Neutrophil (primary cell): ENCODE data around the gene KRTAP4-1.
"Not testable (repeated sequence)": the region's sequence is repeated elsewhere in the genome, so short reads cannot be mapped to it uniquely, and the experiment has no call there.

Source experiments
- H3K27ac ChIP-seq: fragments of 200-600 bp; sonication (generic); 2 replicates; pipeline ENCODE4 v1.5.1; 2016; ENCODE audit warnings: mild to moderate bottlenecking, moderate library complexity
- H3K27me3 ChIP-seq: fragments of 200-600 bp; sonication (generic); 2 replicates; pipeline ENCODE4 v1.6.0; 2016; ENCODE audit warnings: mild to moderate bottlenecking
- H3K36me3 ChIP-seq: fragments of 200-600 bp; sonication (generic); 2 replicates; pipeline ENCODE4 v1.5.1; 2017
- H3K4me1 ChIP-seq, 2 experiments: fragments of 200-600 bp in 1 of 2; sonication (generic) in 1 of 2; 1 replicate in 1 of 2; 2 replicates in 1 of 2; pipeline versions ENCODE4 v1.5.1 to v1.6.1; 2013 to 2016; ENCODE audit warnings: low read depth in 1 of 2, low read length in 1 of 2, mild to moderate bottlenecking in 1 of 2, moderate library complexity in 1 of 2; ENCODE audit not compliant: control insufficient read depth in 1 of 2, insufficient read depth in 1 of 2
- H3K4me3 ChIP-seq, 2 experiments: fragments of 200-600 bp in 1 of 2; sonication (generic) in 1 of 2; 1 replicate in 1 of 2; 2 replicates in 1 of 2; pipeline ENCODE4 v1.5.1; 2013 to 2016; ENCODE audit warnings: low read depth in 1 of 2, low read length in 1 of 2, mild to moderate bottlenecking in 1 of 2, moderate library complexity in 1 of 2
- H3K9me3 ChIP-seq: fragments of 200-600 bp; sonication (generic); 2 replicates; pipeline ENCODE4 v1.5.1; 2016
- TF ChIP-seq, protein P1 (sequence below): fragments of 200-600 bp; sonication (generic); IDR thresholded peaks from 2 replicates; pipeline ENCODE4 v1.5.1; 2016; ENCODE audit warnings: antibody characterized with exemption

Gene KRTAP4-1

DNA sequence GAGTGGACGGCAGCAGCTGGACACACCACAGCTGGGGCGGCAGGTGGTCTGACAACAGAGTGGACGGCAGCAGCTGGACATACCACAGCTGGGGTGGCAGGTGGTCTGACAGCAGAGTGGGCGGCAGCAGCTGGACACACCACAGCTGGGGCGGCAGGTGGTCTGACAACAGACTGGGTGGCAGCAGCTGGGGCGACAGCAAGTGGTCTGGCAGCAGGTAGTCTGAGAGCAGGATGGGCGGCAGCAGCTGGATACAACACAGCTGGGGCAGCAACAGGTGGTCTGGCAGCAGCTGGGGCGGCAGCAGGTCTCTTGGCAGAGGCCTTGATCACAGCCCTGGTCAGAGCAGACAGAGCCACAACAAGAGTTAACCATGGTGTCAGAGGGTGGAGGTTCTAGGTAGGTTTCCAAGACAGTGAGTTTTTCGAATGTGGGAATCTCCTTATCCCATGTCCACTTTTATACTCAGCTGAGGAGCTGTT lies at the start of gene KRTAP4-1:
KRTAP4-1 (minus strand) TSS at position 432 of the 482 bp plus-strand sequence; CDS start at position 375, 57 bp downstream.
- H3K9me3 ChIP-seq = no peaks in the 10 kb centered on the region
- H3K36me3 ChIP-seq = no peaks in the 10 kb centered on the region
- no peak within 1 kb of the TSS for H3K27ac ChIP-seq
- H3K4me3 ChIP-seq = no peak within 1 kb of the TSS
- TF ChIP-seq, protein P1, sequence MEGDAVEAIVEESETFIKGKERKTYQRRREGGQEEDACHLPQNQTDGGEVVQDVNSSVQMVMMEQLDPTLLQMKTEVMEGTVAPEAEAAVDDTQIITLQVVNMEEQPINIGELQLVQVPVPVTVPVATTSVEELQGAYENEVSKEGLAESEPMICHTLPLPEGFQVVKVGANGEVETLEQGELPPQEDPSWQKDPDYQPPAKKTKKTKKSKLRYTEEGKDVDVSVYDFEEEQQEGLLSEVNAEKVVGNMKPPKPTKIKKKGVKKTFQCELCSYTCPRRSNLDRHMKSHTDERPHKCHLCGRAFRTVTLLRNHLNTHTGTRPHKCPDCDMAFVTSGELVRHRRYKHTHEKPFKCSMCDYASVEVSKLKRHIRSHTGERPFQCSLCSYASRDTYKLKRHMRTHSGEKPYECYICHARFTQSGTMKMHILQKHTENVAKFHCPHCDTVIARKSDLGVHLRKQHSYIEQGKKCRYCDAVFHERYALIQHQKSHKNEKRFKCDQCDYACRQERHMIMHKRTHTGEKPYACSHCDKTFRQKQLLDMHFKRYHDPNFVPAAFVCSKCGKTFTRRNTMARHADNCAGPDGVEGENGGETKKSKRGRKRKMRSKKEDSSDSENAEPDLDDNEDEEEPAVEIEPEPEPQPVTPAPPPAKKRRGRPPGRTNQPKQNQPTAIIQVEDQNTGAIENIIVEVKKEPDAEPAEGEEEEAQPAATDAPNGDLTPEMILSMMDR = no peak
- H3K4me1 ChIP-seq = no peaks in the 10 kb centered on the region
- H3K27me3 ChIP-seq = peaks cover 38% of the 10 kb centered on the region

GRCh38 chr17:41232399-41233105 lies 47.8 kb upstream of the KRTAP4-1 start, which contains the start of gene KRTAP9-3:
Gene KRTAP9-3 (plus strand): TSS chr17:41232449. CDS start chr17:41232502, 53 bp downstream.
- not testable (repeated sequence) for H3K9me3 ChIP-seq, H3K4me1 ChIP-seq, H3K4me3 ChIP-seq, H3K27ac ChIP-seq, H3K36me3 ChIP-seq
- H3K27me3 ChIP-seq = peaks cover 54% of the 10 kb centered on the region

- Histone ChIP-seq H3K36me3 (no peaks in the 10 kb centered on the region), H3K27me3 (peaks cover 49% of the 10 kb centered on the region)
These were observed 47.0 kb upstream of the KRTAP4-1 start for GRCh38 chr17:41231731-41232130.

GRCh38 chr17:41230094-41230493 lies 45.4 kb upstream of the KRTAP4-1 start:
- Histone ChIP-seq H3K4me3 (no peak overlapping the region), H3K4me1 (no peaks in the 10 kb centered on the region), H3K9me3 (no peaks in the 10 kb centered on the region), H3K27me3 (peaks cover 49% of the 10 kb centered on the region), H3K36me3 (no peaks in the 10 kb centered on the region), H3K27ac (no peak overlapping the region)
- TF ChIP-seq, protein P1 = no peak

More at GRCh38 chr17:41231731-41232130, 47.0 kb upstream of the KRTAP4-1 start:
- Histone ChIP-seq H3K9me3 (no peaks in the 10 kb centered on the region), H3K27ac (no peak overlapping the region), H3K4me3 (no peak overlapping the region), H3K4me1 (no peaks in the 10 kb centered on the region)
- TF ChIP-seq, protein P1 = no peak

DNA sequence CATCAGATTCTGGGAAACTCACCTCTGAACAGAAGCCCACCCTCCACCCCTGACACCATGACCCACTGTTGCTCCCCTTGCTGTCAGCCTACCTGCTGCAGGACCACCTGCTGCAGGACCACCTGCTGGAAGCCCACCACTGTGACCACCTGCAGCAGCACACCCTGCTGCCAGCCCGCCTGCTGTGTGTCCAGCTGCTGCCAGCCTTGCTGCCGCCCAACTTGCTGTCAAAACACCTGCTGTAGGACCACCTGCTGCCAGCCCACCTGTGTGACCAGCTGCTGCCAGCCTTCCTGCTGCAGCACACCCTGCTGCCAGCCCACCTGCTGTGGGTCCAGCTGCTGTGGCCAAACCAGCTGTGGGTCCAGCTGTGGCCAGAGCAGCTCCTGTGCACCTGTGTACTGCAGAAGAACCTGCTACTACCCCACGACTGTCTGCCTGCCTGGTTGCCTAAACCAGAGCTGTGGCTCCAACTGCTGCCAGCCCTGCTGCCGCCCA lies 41.9 kb upstream of the KRTAP4-1 start, which contains the start of gene KRTAP9-2:
KRTAP9-2 (plus strand) TSS at position 51 of the 498 bp plus-strand sequence; CDS start at position 58, 7 bp downstream.
- not testable (repeated sequence) for H3K4me3 ChIP-seq, H3K4me1 ChIP-seq, H3K9me3 ChIP-seq, H3K27ac ChIP-seq, H3K36me3 ChIP-seq
- H3K27me3 ChIP-seq = peaks cover 25% of the 10 kb centered on the region

DNA sequence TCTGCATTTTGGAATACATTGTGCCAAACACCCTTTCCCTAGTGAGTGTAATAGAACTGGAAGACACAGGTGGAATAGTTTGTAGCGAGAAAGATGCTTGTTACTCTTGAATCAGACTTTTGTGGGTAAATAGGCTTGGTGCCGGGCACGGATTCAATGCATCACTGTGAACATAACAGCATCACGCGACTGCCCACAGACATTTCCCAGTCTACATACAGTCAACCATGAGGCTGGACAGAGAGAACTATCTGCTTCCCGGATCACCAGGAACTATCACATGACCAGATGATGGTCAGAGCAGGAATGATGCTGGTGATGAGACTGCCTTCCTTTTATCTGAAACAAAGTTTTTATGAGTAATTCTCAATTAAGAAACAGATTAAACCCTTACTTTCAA lies 41.3 kb upstream of the KRTAP4-1 start:
- TF ChIP-seq, protein P1 = no peak
- Histone ChIP-seq H3K4me1 (no peaks in the 10 kb centered on the region), H3K27me3 (peaks cover 20% of the 10 kb centered on the region), H3K4me3 (no peak overlapping the region), H3K27ac (no peak overlapping the region), H3K9me3 (no peaks in the 10 kb centered on the region), H3K36me3 (no peaks in the 10 kb centered on the region)
